Left forelimb (tissue), 1 donor: ENCODE results near the gene NAA38.

ENCODE experiments used
- DNase-seq: peaks from one replicate; pipeline ENCODE4 v3.0.0-alpha.2; 2018; ENCODE audit warnings: low spot score

NAA38 gene

DNA sequence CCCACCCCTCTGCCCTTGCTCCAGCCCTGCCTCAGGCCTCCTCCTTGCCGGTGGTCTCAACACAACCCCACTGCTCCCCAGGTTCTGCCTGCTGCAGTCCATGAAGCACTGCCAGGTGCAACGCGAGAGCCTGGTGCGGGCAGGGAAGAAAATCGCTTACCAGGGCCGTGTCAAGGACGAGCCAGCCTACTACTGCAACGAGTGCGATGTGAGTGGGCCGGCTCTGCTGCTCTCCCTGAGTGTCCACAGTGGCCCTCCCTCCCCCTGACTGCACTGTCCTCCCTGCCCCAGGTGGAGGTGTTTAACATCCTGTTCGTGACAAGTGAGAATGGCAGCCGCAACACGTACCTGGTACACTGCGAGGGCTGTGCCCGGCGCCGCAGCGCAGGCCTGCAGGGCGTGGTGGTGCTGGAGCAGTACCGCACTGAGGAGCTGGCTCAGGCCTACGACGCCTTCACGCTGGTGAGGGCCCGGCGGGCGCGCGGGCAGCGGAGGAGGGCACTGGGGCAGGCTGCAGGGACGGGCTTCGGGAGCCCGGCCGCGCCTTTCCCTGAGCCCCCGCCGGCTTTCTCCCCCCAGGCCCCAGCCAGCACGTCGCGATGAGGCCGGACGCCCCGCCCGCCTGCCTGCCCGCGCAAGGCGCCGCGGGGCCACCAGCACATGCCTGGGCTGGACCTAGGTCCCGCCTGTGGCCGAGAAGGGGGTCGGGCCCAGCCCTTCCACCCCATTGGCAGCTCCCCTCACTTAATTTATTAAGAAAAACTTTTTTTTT, 4.3 kb downstream of the NAA38 start:
- no peak for DNase-seq

DNA sequence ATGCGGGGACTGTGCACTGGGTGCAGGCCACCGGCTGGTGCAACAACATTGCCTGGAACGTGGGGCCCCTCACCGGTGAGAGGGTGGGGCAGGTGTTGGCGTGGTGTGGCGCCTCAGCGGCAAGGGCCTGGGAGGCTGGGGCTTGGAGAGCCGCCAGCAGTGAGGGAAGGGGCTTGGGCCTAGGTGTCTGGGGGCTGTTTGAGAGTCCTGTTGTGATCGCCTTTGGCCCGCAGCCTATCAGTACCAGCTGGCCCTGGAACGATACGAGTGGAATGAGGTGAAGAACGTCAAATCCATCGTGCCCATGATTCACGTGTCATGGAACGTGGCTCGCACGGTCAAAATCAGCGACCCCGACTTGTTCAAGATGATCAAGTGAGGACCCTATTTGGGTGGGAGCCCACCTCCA, 5.1 kb downstream of the NAA38 start:
- DNase-seq, result no peak

DNA sequence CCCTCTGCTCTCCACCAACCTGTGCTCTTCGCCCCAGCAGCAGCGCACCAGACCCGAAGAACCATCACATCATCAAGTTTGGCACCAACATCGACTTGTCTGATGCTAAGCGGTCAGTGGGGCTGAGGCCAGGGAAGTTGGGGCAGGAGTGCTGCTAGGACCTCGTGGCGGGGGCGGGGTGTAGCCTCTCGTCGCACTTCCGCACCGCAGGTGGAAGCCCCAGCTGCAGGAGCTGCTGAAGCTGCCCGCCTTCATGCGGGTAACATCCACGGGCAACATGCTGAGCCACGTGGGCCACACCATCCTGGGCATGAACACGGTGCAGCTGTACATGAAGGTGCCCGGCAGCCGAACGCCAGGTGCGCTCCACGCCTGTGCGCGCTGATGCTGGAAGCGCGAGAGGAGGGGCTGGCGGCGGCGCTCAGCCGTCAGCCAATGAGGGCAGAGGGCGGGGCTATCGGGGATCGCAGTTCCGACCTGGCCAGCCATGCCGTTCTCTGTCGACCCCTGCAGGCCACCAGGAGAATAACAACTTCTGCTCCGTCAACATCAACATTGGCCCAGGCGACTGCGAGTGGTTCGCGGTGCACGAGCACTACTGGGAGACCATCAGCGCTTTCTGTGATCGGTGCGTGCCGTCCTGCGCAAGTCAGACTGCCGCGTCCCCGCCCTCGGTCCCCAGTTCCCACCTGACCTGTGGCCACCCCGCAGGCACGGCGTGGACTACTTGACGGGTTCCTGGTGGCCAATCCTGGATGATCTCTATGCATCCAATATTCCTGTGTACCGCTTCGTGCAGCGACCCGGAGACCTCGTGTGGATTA, 5.7 kb downstream of the NAA38 start:
- DNase-seq, result peak; percentile 92

DNA sequence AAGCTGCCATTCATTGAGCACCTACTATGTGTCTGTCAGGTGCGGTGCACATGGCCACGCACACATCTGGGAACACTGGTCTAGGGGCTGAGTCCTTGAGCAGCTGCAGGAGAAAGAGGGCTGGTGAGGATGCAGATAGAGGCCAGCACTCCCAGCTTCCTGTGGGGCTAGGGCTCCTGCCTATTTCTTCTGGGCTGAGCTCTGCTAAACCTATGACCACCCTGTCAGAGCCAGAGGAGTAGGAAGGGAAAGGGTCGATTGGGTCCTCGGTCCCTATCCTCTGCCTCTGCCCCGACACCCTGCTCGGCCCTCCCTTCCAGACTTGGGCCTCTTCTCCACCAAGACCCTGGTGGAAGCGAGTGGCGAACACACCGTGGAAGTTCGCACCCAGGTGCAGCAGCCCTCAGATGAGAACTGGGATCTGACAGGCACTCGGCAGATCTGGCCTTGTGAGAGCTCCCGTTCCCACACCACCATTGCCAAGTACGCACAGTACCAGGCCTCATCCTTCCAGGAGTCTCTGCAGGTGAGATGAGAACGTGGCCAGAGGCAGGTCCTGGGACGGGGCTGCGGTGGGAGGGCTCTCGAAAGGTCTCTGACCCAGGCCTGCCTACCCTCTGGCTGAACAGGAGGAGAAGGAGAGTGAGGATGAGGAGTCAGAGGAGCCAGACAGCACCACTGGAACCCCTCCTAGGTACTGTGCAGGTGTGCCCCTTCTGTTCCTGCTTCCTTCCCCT, 6.5 kb downstream of the NAA38 start:
- peak; percentile 63 for DNase-seq

DNA sequence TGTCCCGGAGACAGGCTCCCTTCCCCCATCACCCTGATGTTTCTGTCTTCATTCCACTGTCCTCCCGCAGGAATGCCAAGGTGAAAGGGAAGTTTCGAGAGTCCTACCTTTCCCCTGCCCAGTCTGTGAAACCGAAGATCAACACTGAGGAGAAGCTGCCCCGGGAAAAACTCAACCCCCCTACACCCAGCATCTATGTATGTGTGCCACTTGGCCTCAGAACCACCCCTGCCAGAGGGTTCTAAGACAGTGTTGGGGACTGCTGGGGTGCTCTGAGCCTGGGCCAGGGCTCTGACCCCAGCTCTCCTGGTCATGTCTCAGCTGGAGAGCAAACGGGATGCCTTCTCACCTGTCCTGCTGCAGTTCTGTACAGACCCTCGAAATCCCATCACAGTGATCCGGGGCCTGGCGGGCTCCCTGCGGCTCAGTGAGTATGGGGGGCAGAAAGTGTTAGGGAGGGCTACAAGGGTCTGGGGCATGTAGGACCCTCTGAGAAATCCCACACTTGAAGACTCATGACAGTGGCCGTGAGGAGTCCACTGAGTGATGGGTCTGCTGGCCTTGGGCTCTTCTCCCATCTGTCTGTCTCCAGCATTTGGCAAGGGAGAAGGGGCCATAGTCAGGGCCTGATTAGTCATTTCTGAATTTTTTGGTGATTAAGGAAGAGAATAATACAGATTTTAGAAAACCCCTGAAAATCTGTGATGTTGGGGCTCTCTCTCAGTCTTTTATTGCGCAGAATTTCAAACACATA, 7.4 kb downstream of the NAA38 start:
- DNase-seq, result peak; percentile 42

DNA sequence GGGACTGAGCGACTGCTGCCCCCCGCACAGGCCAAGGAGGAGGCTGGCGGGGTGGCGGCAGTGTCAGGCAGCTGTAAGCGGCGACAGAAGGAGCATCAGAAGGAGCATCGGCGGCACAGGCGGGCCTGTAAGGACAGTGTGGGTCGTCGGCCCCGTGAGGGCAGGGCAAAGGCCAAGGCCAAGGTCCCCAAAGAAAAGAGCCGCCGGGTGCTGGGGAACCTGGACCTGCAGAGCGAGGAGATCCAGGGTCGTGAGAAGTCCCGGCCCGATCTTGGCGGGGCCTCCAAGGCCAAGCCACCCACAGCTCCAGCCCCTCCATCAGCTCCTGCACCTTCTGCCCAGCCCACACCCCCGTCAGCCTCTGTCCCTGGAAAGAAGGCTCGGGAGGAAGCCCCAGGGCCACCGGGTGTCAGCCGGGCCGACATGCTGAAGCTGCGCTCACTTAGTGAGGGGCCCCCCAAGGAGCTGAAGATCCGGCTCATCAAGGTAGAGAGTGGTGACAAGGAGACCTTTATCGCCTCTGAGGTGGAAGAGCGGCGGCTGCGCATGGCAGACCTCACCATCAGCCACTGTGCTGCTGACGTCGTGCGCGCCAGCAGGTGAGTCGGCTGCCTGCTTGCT, 8.1 kb downstream of the NAA38 start:
- DNase-seq, result peak; percentile 55

DNA sequence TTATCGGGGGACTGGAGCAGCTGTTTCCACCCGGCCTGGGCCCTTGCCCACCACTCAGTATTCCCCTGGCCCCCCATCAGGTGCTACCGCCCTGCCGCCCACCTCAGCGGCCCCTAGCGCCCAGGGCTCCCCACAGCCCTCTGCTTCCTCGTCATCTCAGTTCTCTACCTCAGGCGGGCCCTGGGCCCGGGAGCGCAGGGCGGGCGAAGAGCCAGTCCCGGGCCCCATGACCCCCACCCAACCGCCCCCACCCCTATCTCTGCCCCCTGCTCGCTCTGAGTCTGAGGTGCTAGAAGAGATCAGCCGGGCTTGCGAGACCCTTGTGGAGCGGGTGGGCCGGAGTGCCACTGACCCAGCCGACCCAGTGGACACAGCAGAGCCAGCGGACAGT, 8.6 kb downstream of the NAA38 start:
- DNase-seq, result peak; percentile 53

DNA sequence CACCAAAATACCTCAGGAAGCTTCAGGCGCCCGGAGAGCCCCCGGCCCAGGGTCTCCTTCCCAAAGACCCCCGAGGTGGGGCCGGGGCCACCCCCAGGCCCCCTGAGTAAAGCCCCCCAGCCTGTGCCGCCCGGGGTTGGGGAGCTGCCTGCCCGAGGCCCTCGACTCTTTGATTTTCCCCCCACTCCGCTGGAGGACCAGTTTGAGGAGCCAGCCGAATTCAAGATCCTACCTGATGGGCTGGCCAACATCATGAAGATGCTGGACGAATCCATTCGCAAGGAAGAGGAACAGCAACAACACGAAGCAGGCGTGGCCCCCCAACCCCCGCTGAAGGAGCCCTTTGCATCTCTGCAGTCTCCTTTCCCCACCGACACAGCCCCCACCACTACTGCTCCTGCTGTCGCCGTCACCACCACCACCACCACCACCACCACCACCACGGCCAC, 9.2 kb downstream of the NAA38 start:
- peak; percentile 61 for DNase-seq

DNA sequence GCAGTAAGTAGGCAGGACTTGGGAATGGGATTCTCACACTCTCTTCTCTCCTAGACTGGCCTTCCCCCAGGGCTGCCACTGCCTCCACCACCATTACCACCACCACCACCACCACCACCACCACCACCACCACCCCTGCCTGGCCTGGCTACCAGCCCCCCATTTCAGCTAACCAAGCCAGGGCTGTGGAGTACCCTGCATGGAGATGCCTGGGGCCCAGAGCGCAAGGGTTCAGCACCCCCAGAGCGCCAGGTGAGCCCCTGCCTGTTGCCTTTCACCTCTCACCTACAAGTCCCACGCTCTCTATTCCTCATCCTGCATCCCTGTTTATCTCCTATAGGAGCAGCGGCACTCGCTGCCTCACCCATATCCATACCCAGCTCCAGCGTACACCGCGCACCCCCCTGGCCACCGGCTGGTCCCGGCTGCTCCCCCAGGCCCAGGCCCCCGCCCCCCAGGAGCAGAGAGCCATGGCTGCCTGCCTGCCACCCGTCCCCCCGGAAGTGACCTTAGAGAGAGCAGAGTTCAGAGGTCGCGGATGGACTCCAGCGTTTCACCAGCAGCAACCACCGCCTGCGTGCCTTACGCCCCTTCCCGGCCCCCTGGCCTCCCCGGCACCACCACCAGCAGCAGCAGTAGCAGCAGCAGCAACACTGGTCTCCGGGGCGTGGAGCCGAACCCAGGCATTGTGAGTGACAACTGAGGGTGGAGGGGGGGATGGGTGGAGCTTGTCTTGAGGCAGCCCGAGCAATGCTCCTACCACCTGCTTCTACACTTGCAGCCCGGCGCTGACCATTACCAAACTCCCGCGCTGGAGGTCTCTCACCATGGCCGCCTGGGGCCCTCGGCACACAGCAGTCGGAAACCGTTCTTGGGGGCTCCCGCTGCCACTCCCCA, 10.3 kb downstream of the NAA38 start:
- peak; percentile 57 for DNase-seq

DNA sequence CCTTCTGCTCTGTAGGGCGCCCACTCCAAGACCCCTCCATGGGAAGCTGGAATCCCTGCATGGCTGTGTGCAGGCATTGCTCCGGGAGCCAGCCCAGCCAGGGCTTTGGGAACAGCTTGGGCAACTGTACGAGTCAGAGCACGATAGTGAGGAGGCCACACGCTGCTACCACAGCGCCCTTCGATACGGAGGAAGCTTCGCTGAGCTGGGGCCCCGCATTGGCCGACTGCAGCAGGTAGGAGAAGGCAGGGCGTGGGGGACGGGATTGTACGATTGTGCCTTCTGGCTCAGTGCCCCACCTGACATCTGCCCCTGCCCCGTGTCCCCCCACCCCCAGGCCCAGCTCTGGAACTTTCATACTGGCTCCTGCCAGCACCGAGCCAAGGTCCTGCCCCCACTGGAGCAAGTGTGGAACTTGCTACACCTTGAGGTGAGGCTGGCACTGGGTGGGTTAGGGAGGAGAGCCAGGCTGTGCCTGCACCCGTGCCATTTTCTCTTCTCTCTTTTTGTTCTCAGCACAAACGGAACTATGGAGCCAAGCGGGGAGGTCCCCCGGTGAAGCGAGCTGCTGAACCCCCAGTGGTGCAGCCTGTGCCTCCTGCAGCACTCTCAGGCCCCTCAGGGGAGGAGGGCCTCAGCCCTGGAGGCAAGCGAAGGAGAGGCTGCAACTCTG, 11.2 kb downstream of the NAA38 start:
- DNase-seq, result peak; percentile 37

DNA sequence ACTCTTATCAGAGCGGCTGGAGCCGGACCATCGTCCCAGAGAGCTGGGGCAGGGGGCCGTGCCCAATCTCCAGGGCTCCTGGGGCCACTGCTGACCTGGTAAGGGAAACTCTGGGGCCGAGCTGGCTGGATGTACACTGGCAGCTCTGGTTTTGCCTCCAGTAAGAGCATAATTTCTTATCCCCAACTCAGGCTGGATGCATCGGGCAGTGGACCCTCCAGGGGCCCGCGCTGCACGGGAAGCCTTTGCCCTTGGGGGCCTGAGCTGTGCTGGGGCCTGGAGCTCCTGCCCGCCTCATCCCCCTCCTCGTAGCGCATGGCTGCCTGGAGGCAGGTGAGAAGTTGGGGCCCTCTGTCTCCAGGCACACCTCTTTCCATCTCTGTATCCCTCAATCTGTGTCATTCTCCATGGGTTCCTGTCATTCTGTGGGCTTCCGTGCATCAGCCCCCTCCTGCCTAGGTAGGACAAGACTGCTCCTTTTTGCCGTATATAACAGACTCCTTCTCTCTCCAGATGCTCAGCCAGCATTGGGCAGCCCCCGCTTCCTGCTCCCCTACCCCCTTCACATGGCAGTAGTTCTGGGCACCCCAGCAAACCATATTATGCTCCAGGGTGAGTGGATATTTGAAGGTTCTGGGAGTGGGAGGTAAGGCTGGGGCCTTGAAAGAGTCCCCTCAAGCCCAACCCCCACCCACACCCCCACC, 11.8 kb downstream of the NAA38 start:
- no peak for DNase-seq

DNA sequence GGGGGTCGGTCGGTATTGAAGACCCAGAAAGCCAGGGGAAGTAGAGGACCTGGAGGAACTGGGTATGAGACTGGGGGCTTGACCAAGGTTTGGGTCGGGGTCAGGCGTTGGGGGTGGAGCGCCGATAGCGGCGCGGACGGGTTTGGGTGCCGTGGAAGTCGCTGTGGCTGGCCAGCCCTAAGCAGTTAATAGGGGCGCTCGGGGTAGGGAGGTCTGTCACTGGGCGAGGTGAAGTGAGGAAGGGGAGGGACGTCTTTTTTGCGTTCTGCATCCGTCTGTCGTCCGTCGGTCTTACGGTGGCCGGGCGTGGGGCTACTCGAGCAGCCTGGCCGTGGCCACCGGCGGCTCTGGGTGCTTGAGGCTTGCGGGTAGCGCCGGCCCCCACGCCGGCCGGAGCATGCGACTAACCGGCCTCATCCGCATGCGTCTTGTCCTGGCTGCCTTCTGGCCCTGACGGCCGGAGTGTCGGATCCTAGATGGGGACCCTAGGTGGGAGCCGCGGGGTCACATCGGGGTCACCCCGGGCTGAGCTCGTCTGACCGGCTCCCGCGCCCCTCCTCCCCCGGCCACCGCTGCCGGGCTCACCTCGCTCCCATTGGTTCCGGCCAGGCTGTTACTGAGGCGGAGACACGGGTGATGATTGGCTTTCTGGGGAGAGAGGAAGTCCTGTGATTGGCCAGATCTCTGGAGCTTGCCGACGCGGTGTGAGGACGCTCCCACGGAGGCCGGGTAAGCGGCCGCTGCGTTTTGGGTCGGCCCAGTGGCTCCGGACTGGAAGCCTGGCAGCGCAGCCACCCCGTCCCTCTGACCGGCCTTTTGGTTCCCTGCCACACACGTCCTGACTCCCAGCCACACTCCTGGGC, 12.8 kb downstream of the NAA38 start:
- peak; percentile 90 for DNase-seq

DNA sequence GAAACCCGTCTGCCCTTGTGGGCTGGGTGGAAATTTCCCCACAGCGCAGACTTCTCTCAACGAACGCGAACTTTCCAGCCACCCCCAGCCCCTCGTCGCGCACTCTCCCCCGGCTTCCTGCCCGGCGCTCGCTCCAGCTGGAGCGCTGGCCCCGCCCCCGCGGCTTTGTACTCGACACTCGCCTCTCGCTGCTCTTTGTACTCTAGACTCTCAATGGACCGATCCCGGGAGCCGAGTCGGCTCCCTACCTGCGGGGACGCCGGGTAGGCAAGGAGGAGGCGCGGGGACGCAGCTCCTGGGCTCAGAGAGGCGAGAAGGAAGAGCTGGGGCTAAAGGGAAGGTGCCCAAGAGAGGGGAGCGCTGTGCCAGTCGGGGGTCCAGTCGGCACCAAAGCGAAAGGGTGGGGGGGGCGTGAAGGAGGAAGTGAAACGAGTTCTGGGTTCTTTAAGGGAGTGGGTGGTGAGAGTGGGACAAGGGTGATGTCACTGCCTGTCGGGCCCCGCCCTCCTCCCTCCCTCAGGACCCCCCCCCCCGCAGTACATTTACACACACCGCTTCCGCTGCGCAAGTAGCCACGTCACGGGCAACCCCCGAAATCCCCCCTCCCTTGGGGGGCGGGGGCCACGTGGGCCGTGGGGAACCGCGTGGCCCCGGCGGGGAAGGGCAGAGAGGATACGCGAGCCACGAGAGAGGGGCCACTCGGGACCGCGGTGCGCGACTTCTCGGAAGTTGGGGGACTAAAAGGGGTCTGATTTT, 13.6 kb downstream of the NAA38 start:
- peak; percentile 85 for DNase-seq

DNA sequence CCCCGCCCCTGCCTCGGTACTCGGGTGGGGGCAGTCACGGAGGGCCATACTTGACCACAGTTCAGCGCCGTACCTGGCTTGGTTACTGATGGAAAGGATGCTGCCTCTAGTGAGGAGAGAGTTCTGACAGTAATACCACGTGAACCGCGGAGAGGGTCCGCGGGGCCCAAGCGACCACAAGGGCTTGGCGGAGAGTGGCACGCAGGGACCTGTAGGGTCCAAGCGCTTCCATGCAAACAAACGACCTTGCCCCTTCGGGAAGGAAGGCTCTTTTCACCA, 14.2 kb downstream of the NAA38 start:
- DNase-seq, result no peak

DNA sequence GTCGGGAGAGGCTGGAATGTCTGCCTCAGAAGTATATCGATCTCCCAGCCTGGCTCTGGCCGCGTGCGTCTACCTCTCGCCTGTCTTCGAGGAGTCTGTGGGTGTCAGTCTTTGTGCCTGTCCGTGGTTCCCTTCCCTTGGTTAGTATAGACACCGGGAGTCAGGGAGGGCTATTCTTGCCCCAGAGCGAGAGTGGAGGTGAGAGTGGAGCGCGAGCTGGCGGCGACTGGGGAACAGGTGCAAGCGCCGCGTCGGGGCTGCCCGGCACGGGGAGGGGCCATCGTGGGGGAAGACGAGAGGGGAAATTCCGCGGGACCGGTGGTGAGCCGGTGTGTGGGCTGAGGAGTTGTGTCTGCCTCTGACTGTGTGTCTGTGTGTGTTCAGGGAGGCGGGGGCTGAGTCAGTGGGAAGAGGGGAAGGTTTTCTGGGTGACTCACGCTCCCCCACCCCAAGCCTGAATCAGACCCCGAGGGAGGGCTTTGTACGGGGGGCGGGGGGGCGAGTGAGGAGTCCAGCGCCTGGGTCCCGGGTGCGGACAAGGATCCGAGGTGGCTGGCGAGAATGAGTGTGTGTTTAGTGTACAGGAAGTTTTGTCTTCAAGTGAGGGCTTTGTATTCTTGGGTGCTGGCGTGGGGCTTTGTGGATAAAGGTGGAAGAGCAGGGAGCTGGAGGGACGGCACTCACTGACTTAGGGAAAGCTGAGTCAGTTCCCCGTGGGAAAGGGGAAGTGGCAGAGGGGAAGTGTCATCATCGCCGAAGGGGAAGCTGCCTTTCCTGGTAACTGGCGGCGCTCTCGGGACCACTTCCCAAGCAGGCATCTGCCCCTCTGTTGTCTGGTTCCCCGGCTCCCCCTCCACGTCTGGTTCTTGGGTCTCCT, 14.7 kb downstream of the NAA38 start:
- DNase-seq, result peak; percentile 78

DNA sequence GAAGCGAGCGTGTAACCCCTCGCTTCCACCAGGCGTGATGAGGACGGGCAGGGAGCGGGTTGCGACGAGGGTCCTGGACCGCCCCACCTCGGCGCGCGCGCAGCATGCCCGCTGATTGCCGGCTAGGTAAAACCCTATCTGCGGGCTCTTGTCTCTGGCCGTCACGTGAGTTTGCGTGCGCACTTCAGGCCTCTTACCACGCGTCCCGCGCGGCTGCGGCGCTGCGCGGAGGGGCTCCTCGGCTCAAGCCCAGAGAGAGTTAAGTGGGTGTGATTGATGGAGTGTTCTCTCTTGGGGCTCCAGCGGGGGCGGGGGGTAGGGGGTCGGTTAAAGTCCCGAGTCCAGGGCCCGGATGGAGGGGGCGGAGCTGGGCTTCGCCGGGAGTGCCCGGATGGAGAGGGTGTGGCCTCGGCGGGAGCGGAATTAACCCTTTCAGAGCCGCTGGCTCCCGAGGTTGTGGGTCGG, 15.4 kb downstream of the NAA38 start:
- peak; percentile 97 for DNase-seq
